Cerebellar cortex (tissue), 1 donor: ENCODE data around the gene PALLD.
"Not testable (repeated sequence)": the region's sequence is repeated elsewhere in the genome, so short reads cannot be mapped to it uniquely, and the experiment has no call there.

ENCODE experiments used
- DNase-seq: peaks from one replicate; pipeline ENCODE4 v3.0.0-alpha.2; 2015; ENCODE audit warnings: low spot score

Gene PALLD

DNA sequence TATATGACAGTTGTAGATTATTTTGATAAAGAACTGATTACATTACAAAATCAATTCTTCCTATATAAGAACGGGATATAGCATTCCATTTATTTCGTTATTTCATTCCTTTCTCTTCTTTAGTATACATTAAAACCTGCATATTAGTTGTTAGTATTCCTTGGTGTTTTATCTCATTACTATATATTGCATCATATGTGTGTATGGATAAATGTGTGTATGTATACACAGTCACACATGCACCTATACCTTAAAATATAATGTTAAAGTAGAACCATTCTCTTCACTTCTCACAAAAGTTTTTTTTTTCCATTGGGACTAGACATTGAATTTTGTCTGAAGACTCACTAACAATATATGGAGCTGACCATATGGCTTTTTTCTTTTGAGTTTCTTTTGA is 5.3 kb upstream of the PALLD start:
- DNase-seq: no peak

- DNase-seq: no peak
These were observed 1.4 kb downstream of the PALLD start for GRCh38 chr4:168498251-168498650.

DNA sequence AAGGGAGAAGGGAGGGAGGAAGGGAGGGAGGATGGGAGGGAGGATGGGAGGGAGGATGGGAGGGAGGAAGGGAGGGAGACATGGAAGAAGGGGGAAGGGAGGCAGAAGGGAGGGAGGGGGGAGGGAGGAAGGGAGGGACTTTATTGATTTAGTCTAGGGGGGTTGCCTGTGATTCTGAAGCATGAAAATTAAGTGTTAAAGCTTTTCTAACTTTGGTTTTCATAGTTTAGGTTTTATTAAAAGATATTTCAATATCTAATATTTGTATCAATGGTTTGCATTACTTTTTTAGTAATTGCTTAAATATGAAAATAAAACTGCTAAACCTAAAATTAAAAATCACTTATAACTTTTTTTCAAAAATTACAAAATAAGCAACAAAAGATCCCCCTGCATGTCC is 2.4 kb downstream of the PALLD start:
- no peak for DNase-seq

GRCh38 chr4:168501407-168501806 is 4.6 kb downstream of the PALLD start:
- DNase-seq: no peak

- no peak for DNase-seq
These were observed 6.0 kb downstream of the PALLD start for GRCh38 chr4:168502861-168503260.

DNA sequence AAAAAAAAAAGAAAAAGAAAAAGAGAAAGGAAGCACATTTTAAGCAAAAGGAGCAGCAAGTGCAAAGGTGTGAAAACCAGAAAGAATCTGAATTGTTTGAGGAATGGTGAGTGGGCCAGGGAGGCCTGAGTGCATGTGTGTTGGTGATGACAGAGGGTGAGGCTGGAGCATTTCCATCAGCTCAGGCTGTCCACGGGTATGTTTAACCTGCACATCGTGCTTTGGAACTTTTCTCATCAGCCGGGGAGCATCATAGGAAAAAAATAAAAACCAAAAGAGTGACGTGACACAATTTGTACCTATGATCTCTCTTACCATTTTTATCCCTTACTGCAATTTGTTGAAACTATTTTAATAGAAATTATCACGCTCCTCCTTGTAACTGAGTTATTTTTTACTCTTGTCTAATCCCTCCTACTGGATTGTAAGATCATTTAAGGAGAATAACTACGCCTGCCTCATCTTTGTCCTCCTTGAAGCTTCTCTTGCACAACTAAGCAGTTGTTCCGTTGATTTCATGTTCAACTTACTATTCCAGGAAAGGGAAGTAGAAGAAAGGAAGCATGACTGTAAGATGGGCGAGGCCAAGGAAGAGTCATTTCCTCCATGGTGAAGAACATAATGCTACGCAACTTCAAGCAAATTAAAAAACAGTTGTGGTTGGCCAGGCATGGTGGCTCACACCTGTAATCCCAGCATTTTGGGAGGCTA is 7.0 kb downstream of the PALLD start:
- DNase-seq: no peak

- DNase-seq: no peak
These were observed 7.7 kb downstream of the PALLD start for GRCh38 chr4:168504526-168504925.

GRCh38 chr4:168506014-168506413 is 9.2 kb downstream of the PALLD start:
- DNase-seq: no peak

GRCh38 chr4:168507178-168507815 is 10.4 kb downstream of the PALLD start:
- DNase-seq: no peak

DNA sequence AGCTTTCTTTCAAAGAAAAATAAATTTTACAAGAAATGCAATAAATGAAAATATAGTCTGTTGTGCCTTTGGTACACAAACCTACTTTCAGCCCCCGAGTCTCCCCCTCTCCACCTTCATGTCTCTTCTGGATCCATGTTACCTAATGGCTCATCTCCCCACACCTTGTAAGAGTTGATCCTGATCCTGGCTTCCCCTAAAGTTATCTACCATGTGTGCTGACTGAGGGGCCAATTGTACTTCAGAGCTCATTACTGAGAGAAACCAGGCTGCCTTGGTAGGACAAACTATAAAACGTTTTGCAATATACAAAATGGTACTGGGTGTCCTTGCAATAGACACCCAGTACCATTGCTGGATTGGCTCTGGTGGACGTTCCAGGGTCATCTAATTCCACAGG is 11.8 kb downstream of the PALLD start:
- no peak for DNase-seq

DNA sequence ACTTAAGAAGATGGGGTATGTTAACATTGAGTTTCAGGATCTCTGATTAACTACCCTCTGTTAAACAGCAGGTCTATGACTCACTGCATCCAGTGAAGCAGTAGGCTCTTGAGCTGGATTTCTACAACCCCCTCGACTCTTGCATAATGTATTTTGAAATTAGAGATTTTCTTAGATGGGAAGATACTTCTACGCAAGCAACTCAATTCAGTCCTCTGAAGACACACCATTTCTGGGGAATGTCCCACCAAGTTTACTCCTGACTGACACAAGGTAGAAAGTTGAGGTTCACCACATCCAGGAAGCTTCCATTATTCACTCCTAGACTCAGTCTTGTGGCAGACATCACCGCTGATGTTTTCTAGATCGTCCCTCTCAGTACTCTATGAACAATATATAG is 12.9 kb downstream of the PALLD start:
- no peak for DNase-seq

DNA sequence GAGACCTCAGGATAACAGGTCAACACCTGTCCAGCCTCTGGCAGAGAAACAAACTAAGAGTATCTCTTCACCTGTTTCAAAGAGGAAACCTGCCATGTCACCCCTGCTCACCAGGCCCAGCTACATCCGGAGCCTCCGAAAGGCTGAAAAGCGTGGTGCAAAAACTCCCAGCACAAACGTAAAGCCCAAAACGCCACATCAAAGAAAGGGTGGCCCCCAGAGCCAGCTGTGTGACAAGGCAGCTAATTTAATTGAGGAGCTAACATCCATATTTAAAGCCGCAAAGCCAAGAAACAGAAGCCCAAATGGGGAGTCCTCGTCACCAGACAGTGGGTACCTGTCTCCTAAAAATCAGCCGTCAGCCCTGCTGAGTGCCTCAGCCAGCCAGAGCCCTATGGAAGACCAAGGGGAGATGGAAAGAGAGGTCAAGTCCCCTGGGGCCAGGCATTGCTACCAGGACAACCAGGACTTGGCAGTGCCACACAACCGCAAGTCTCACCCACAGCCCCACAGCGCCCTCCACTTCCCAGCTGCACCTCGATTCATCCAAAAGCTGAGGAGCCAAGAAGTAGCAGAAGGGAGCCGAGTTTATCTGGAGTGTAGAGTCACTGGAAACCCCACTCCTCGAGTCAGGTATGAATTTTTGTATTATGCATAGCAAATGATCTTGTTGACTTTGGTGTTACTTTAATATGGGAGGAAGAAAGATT is 15.1 kb downstream of the PALLD start:
- no peak for DNase-seq

- not testable (repeated sequence) for DNase-seq
These were observed 17.0 kb downstream of the PALLD start for GRCh38 chr4:168513826-168514225.

- DNase-seq: peak; percentile 4
These were observed 17.5 kb downstream of the PALLD start for GRCh38 chr4:168514249-168514852.

DNA sequence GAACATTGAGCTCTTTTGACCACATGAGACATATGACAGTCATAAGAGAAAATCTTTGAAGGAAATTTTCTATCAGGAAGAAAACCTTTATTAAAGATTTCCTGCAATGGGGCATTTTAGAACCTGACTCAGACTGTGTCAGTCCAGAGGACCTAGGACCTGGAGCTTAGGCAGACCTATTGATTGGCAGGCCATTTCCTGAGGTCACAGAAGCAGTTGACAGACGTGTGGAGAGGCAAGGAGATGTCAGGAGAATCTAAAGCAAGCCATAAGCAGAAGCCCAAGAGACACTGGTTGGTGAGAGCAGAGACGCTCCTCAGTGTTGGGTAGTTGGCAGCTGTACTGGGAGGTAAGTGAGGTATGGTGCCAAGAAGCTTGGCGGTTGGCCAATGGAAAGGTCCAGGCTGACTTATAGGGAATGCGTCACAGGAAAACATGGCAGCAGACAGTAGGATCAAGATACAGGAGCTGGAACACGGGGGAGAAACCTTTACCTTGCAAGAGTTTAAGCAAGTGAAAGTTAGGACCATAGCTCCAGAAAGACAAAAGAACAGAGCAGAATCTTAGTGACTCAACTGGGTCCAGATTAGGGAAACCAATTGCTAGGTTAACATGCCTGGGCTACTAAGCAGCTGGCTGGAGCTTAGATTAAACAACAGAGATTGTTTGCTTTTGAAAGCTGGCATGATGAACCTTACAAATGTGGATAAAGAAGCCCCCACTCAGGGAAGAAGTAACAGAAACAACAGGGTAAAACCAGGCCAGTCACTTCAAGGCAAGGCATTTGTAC is 18.6 kb downstream of the PALLD start:
- no peak for DNase-seq

DNA sequence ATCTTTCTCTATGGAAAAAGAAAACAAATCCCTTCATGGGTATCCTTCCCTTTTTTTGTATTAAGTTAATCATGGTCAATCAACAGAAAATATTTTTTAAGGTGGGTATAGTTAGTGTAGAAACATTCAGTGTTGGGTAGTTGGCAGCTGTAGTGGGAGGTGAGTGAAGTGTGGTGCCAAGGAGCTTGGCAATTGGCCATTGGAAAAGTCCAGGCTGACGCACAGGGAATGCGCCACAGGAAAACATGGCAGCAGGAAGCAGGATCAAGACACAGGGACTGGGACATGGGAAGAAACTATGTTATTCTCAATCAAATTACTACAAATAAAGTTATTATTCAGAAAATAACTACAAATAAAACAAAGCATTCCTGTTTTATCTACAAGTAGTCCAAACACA is 20.0 kb downstream of the PALLD start:
- no peak for DNase-seq

- no peak for DNase-seq
These were observed 22.7 kb downstream of the PALLD start for GRCh38 chr4:168519576-168519975.

- no peak for DNase-seq
These were observed 24.9 kb downstream of the PALLD start for GRCh38 chr4:168521721-168522120.

- DNase-seq: no peak
These were observed 25.5 kb downstream of the PALLD start for GRCh38 chr4:168522356-168522755.

DNA sequence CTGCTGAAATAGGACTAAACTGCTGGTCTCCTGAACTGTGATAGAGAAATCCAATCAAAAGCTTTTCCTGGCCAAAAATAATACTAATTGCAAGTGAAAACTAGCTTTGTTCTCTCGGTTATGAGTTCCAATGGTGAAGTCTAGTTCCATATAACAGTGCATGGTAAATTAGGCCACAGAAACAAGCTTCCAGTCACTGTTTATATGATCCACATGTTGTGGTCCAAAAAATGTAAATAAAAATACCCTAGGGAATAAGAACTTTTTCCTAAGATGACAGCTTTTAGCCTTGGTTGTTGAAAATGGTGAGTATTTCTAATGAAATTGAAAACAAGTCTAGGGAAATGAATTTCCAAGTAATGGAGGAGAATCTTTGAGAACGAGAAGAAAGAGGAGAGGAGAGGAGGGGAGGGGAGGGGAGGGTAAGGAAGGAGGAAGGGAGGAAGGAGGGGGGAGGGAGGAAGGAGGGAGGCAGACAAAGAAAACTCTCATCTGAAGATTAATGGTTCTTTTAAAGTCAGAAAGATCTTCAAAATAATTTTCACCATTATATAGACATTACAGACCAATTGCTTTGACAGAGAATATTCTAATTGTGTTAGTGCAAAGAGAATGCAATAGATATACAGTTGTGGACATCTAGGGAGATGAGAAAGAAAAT is 26.1 kb downstream of the PALLD start:
- DNase-seq: no peak

- DNase-seq: no peak
These were observed 27.2 kb downstream of the PALLD start for GRCh38 chr4:168524006-168524405.

DNA sequence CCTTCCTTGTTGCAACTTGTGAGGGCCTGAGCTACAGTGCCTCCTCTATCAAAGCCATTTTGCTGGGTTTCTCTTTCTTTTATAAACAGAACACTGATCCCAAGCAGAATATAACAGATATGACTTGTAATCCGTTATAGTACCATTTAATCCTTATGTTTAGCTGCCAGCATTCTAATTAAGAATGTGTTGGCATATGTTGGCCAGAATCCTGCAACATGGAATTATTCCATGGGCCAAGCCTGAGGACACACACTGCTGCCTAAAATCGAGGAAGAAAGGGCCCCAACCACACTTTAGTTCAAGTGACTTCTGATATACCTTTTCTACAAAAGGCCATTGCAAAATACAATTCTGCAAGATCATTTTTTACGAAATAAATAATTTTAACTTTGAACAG is 28.0 kb downstream of the PALLD start:
- no peak for DNase-seq
